ENCODE data around the gene RIOK3.

The RIOK3 gene

GRCh38 chr18:23512641-23513040, 59.6 kb downstream of the RIOK3 start:
- H3K4me1 ChIP-seq: peaks cover 0 to 5% (median 0%) of the 10 kb centered on the region in 4 donors
- no peak overlapping the region for H3K27ac ChIP-seq
- H3K36me3 ChIP-seq: peaks cover 36 to 84% (median 55%) of the 10 kb centered on the region in 3 donors
- H3K27me3 ChIP-seq: no peaks in the 10 kb centered on the region
- H3K9me3 ChIP-seq: no peaks in the 10 kb centered on the region
- DNase-seq: no peak
- TF ChIP-seq CTCF (IDR thresholded peaks at IDR 0.05): no peak
- intact Hi-C loops (cut with DNase I; ENCODE audit: low total_unique reads): no loop called here
- no peak overlapping the region for H3K4me3 ChIP-seq

GRCh38 chr18:23515911-23516546, 62.9 kb downstream of the RIOK3 start:
- peak; percentile 72 to 83 for TF ChIP-seq CTCF (IDR thresholded peaks at IDR 0.05)
- H3K4me1 ChIP-seq: peaks cover 0 to 5% (median 0%) of the 10 kb centered on the region in 4 donors
- peaks cover 43 to 87% (median 66%) of the 10 kb centered on the region in 3 donors for H3K36me3 ChIP-seq
- no peaks in the 10 kb centered on the region for H3K27me3 ChIP-seq
- peak; percentile 69 to 78 for DNase-seq
- no peak overlapping the region for H3K4me3 ChIP-seq
- H3K9me3 ChIP-seq: no peaks in the 10 kb centered on the region
- no peak overlapping the region for H3K27ac ChIP-seq
- intact Hi-C loops (cut with DNase I; ENCODE audit: low total_unique reads): loop anchor here (5.0 kb wide), 1 partner anchor 71 kb away; the partner anchor contains the start of gene NPC1

GRCh38 chr18:23519734-23520133, 66.6 kb downstream of the RIOK3 start:
- Histone ChIP-seq H3K36me3 (peaks cover 75 to 92% (median 80%) of the 10 kb centered on the region in 3 donors), H3K9me3 (no peaks in the 10 kb centered on the region), H3K27ac (no peak overlapping the region), H3K4me3 (no peak overlapping the region), H3K4me1 (peaks cover 0 to 5% (median 0%) of the 10 kb centered on the region in 4 donors), H3K27me3 (no peaks in the 10 kb centered on the region)
- DNase-seq: peak in 1 of 2 donors; percentile 37
- intact Hi-C loops (cut with DNase I; ENCODE audit: low total_unique reads): loop anchor here (5.0 kb wide), 1 partner anchor 68 kb away; the partner anchor contains the start of gene NPC1
- no peak for TF ChIP-seq CTCF (IDR thresholded peaks at IDR 0.05)

GRCh38 chr18:23521271-23521670, 68.2 kb downstream of the RIOK3 start:
- intact Hi-C loops (cut with DNase I; ENCODE audit: low total_unique reads): no loop called here
- peaks cover 88 to 96% (median 91%) of the 10 kb centered on the region in 3 donors for H3K36me3 ChIP-seq
- H3K27ac ChIP-seq: no peak overlapping the region
- H3K4me1 ChIP-seq: no peaks in the 10 kb centered on the region
- TF ChIP-seq CTCF (IDR thresholded peaks at IDR 0.05): no peak
- no peaks in the 10 kb centered on the region for H3K9me3 ChIP-seq
- H3K27me3 ChIP-seq: no peaks in the 10 kb centered on the region
- no peak for DNase-seq
- H3K4me3 ChIP-seq: no peak overlapping the region

GRCh38 chr18:23521907-23522306, 68.8 kb downstream of the RIOK3 start:
- Histone ChIP-seq H3K4me3 (no peak overlapping the region), H3K9me3 (no peaks in the 10 kb centered on the region), H3K27me3 (no peaks in the 10 kb centered on the region), H3K36me3 (peaks cover 88 to 96% (median 91%) of the 10 kb centered on the region in 3 donors), H3K4me1 (no peaks in the 10 kb centered on the region), H3K27ac (no peak overlapping the region)
- intact Hi-C loops (cut with DNase I; ENCODE audit: low total_unique reads): no loop called here
- no peak for TF ChIP-seq CTCF (IDR thresholded peaks at IDR 0.05)
- DNase-seq: peak in 1 of 2 donors; percentile 31
